Ovary (tissue), 3 donors: Measurements from ENCODE around the gene YTHDC2.

Source experiments
- EP300 ChIP-seq: sonication (generic); formaldehyde crosslinking; IDR thresholded peaks from one replicate; pipeline ENCODE4 v1.6.1; 2017; ENCODE audit warnings: antibody characterized with exemption
- POLR2A ChIP-seq: fragments of 450-650 bp; IDR thresholded peaks from one replicate; pipeline ENCODE4 v1.6.1; 2017; ENCODE audit warnings: antibody characterized with exemption, mild to moderate bottlenecking, moderate library complexity
- TF ChIP-seq, protein P1 (sequence below), 3 donors: fragments of 450-650 bp in 2 of 3; fragments of 200-600 bp in 1 of 3; IDR thresholded peaks; one replicate each; pipeline versions ENCODE4 v1.5.1 to v1.8.0; 2016 to 2022; ENCODE audit warnings: antibody characterized with exemption in 3 of 3, mild to moderate bottlenecking in 1 of 3
- donor health status: DM: no; HTN: no; CAD: no.

DNA sequence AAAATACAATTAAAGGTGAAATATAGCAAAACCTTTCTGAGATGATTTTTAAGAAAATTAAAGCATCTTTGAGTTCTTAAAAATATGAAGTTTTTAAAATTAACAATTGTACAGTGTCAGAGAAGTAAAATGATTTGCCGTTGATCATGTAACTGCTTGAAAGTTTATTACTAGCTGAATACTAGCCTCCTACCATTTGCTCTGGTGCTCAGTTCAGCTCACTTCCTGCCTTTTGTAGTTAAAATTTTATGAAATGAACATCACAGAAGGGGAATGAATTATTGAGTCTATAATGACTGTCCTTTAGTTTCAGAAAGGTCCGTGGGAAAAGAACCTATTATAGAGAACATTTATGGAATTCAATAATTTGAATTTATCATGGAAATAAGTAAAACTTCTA lies 9.7 kb downstream of the YTHDC2 start:
- TF ChIP-seq, protein P1, sequence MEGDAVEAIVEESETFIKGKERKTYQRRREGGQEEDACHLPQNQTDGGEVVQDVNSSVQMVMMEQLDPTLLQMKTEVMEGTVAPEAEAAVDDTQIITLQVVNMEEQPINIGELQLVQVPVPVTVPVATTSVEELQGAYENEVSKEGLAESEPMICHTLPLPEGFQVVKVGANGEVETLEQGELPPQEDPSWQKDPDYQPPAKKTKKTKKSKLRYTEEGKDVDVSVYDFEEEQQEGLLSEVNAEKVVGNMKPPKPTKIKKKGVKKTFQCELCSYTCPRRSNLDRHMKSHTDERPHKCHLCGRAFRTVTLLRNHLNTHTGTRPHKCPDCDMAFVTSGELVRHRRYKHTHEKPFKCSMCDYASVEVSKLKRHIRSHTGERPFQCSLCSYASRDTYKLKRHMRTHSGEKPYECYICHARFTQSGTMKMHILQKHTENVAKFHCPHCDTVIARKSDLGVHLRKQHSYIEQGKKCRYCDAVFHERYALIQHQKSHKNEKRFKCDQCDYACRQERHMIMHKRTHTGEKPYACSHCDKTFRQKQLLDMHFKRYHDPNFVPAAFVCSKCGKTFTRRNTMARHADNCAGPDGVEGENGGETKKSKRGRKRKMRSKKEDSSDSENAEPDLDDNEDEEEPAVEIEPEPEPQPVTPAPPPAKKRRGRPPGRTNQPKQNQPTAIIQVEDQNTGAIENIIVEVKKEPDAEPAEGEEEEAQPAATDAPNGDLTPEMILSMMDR (IDR thresholded peaks at IDR 0.05), result no peak
- TF ChIP-seq POLR2A (no peak), EP300 (no peak)
